Astrocyte of the spinal cord (primary cell): ENCODE results near the gene GLT8D2.
A peak's percentile ranks its signal among the peaks of the same experiment; 100 is the strongest.

Experiments
- DNase-seq: peaks from one replicate; pipeline ENCODE4 v3.0.0; 2011; ENCODE audit warnings: low read depth, low spot score
- H3K4me3 ChIP-seq: 2 replicates; pipeline ENCODE4 v1.5.1; 2011; ENCODE audit warnings: low read depth, mild to moderate bottlenecking, low read length, moderate library complexity
- CTCF ChIP-seq: IDR thresholded peaks from 2 replicates; pipeline ENCODE4 v1.5.1; 2012; ENCODE audit warnings: low read depth, mild to moderate bottlenecking, low read length, inconsistent platforms
- in situ Hi-C: cut with HindIII; loops from 2 replicates; pipeline ENCODE4 v1.10.0; 2017; ENCODE audit warnings: low sequenced_read_pairs

GLT8D2 gene

DNA sequence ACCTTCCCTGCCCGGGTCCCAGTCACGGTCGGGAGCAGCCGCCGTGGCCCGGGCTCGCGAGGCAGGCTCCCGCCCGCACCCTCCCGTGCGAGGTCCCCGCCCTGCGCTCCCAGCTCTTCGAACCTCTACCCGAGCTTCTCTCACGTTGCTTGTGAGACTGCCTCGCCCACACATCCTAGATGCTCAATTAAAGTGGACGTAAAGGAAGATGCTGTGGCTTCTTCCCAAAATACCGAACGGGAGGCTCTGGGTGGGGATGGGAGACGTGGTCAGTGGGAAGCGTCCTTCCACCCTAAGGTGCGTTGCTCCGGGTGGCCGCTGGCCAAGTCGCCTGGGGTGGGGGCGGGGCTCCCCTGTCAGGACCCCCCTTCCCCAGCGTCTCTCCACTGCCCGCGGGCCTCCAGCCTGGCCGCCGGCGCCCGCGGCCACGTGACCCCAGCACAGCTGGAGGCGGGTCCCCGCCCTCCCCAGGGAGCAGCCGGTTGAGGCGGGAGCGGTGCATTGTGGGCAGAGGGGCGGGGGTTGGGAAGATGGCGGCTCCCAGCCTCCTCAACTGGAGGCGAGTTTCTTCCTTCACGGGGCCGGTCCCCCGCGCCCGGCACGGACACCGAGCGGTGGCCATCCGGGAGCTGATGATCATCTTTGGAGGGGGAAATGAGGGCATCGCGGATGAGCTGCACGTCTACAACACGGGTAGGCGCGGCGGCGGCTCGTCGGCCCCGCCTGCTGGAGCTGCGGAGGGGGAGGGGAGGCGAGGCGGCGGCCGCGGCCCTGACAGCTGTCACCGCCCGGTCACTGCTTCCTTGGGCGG is 14.2 kb upstream of the GLT8D2 start, which contains the start of gene HCFC2:
Gene HCFC2, plus strand, starts transcription at position 501 of the 811 bp plus-strand sequence. Its CDS starts 30 bp downstream, at position 531.
- in situ Hi-C loops: no loop called here
- DNase-seq: peak; percentile 90
- TF ChIP-seq CTCF: no peak
- H3K4me3 ChIP-seq: peak within 1 kb of the TSS; percentile 82

GRCh38 chr12:104063712-104064030 is 13.7 kb upstream of the GLT8D2 start:
- H3K4me3 ChIP-seq: peak overlapping the region; percentile 82
- no peak for TF ChIP-seq CTCF
- peak; percentile 66 for DNase-seq
- in situ Hi-C loops: no loop called here

DNA sequence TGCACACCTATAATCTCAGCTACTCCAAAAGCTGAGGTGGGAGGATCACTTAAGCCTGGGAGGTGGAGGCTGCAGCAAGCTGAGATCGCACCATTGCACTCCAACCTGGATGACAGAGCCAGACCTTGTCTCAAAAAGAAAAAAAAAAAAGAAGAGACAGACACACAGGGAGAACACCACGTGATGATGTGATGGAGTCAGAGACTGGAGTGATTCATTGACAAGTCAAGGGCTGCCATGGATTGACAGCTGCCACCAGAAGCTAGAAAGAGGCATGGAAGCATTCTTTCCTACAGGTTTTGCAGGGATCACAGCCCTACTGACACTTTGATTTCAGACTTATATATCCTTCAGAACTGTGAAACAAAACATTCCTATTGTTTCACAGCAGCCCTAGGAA is 10.8 kb upstream of the GLT8D2 start:
- DNase-seq: no peak
- in situ Hi-C loops: no loop called here
- no peak overlapping the region for H3K4me3 ChIP-seq
- TF ChIP-seq CTCF: no peak

- TF ChIP-seq CTCF: no peak
- no peak overlapping the region for H3K4me3 ChIP-seq
- no peak for DNase-seq
- in situ Hi-C loops: no loop called here
Observed at GRCh38 chr12:104059963-104060362, 10.0 kb upstream of the GLT8D2 start.

- no peak for TF ChIP-seq CTCF
- DNase-seq: no peak
- no peak overlapping the region for H3K4me3 ChIP-seq
- in situ Hi-C loops: no loop called here
Observed at GRCh38 chr12:104058802-104059201, 8.8 kb upstream of the GLT8D2 start.

DNA sequence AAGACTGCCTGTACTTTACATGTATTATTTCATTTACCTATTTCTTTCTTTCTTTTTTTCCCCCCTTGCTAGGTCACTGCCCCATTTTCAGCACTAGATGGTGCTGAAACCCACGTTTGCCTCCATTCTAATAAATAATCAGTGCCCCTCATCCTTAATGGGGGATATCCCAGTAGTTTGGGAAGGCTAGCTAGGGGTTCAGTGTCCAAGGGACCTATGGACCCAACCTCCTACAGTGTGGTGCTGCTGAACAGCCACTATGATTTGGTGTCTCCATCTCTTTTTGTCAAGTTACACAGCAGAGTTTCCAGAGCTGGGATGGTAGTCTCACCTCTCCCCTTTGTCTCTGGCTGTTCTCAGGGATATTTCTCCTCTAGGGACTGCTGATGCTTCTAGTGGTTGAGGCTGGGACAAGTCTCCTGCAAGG is 7.8 kb upstream of the GLT8D2 start:
- in situ Hi-C loops: no loop called here
- DNase-seq: peak; percentile 41
- H3K4me3 ChIP-seq: no peak overlapping the region
- TF ChIP-seq CTCF: peak; percentile 86
